HUES48 (cell line): Measurements from ENCODE around the gene AMBN.

ENCODE experiments used
- H3K27ac ChIP-seq: one replicate; pipeline ENCODE4 v1.7.0; 2013; ENCODE audit warnings: low read depth, low read length, inconsistent platforms
- H3K27me3 ChIP-seq: 2 replicates; pipeline ENCODE4 v1.6.1; 2013; ENCODE audit warnings: mild to moderate bottlenecking, low read length; ENCODE audit not compliant: control insufficient read depth, insufficient read depth
- H3K36me3 ChIP-seq: 2 replicates; pipeline ENCODE4 v1.6.1; 2013; ENCODE audit warnings: low read length; ENCODE audit not compliant: control insufficient read depth, insufficient read depth
- H3K4me1 ChIP-seq: 2 replicates; pipeline ENCODE4 v1.6.1; 2013; ENCODE audit warnings: mild to moderate bottlenecking, low read length; ENCODE audit not compliant: control insufficient read depth, insufficient read depth
- H3K4me3 ChIP-seq: 2 replicates; pipeline ENCODE4 v1.5.1; 2013; ENCODE audit warnings: mild to moderate bottlenecking, low read depth, low read length
- H3K9ac ChIP-seq: 2 replicates; pipeline ENCODE4 v1.6.1; 2013; ENCODE audit warnings: mild to moderate bottlenecking, low read depth, low read length, moderate library complexity
- H3K9me3 ChIP-seq: 2 replicates; pipeline ENCODE4 v1.6.1; 2013; ENCODE audit warnings: low read length; ENCODE audit not compliant: control insufficient read depth, insufficient read depth

The AMBN gene

GRCh38 chr4:70608324-70608723 is 16.3 kb downstream of the AMBN start:
- no peaks in the 10 kb centered on the region for H3K36me3 ChIP-seq
- H3K27ac ChIP-seq = no peak overlapping the region
- no peaks in the 10 kb centered on the region for H3K4me1 ChIP-seq
- H3K27me3 ChIP-seq = no peaks in the 10 kb centered on the region
- H3K9ac ChIP-seq = no peak overlapping the region
- H3K9me3 ChIP-seq = no peaks in the 10 kb centered on the region
- no peak overlapping the region for H3K4me3 ChIP-seq

- H3K9me3 ChIP-seq = no peaks in the 10 kb centered on the region
- H3K27me3 ChIP-seq = no peaks in the 10 kb centered on the region; the same call in 1 of the 2 replicates
- no peaks in the 10 kb centered on the region for H3K36me3 ChIP-seq
- no peak overlapping the region for H3K27ac ChIP-seq
- H3K9ac ChIP-seq = no peak overlapping the region
- H3K4me3 ChIP-seq = no peak overlapping the region
- H3K4me1 ChIP-seq = no peaks in the 10 kb centered on the region
Measured at GRCh38 chr4:70613306-70614183, 21.5 kb downstream of the AMBN start.

GRCh38 chr4:70614184-70614555 is 22.1 kb downstream of the AMBN start:
- Histone ChIP-seq H3K4me1 (no peaks in the 10 kb centered on the region), H3K9ac (no peak overlapping the region), H3K9me3 (no peaks in the 10 kb centered on the region), H3K27ac (no peak overlapping the region), H3K36me3 (no peaks in the 10 kb centered on the region), H3K27me3 (no peaks in the 10 kb centered on the region; the same call in 1 of the 2 replicates), H3K4me3 (no peak overlapping the region)

GRCh38 chr4:70619288-70619687 is 27.2 kb downstream of the AMBN start:
- H3K27ac ChIP-seq = no peak overlapping the region
- H3K9me3 ChIP-seq = no peaks in the 10 kb centered on the region
- no peaks in the 10 kb centered on the region for H3K4me1 ChIP-seq
- no peaks in the 10 kb centered on the region; the same call in 1 of the 2 replicates for H3K27me3 ChIP-seq
- H3K4me3 ChIP-seq = no peak overlapping the region
- H3K9ac ChIP-seq = no peak overlapping the region
- no peaks in the 10 kb centered on the region for H3K36me3 ChIP-seq

GRCh38 chr4:70619778-70620177 is 27.7 kb downstream of the AMBN start:
- Histone ChIP-seq H3K27ac (no peak overlapping the region), H3K4me3 (no peak overlapping the region), H3K9ac (no peak overlapping the region), H3K9me3 (no peaks in the 10 kb centered on the region), H3K36me3 (no peaks in the 10 kb centered on the region), H3K27me3 (no peaks in the 10 kb centered on the region; the same call in 1 of the 2 replicates), H3K4me1 (no peaks in the 10 kb centered on the region)

- Histone ChIP-seq H3K4me1 (no peaks in the 10 kb centered on the region), H3K27ac (no peak overlapping the region), H3K9ac (no peak overlapping the region), H3K27me3 (no peaks in the 10 kb centered on the region), H3K36me3 (no peaks in the 10 kb centered on the region), H3K9me3 (no peaks in the 10 kb centered on the region), H3K4me3 (no peak overlapping the region)
Measured at GRCh38 chr4:70623323-70623722, 31.3 kb downstream of the AMBN start.

GRCh38 chr4:70624226-70624793 is 32.3 kb downstream of the AMBN start:
- Histone ChIP-seq H3K4me3 (no peak overlapping the region), H3K36me3 (no peaks in the 10 kb centered on the region), H3K27me3 (no peaks in the 10 kb centered on the region), H3K9me3 (no peaks in the 10 kb centered on the region), H3K4me1 (no peaks in the 10 kb centered on the region), H3K9ac (no peak overlapping the region), H3K27ac (no peak overlapping the region)

GRCh38 chr4:70627620-70628019 is 35.6 kb downstream of the AMBN start:
- H3K27me3 ChIP-seq = no peaks in the 10 kb centered on the region
- H3K9me3 ChIP-seq = no peaks in the 10 kb centered on the region
- no peaks in the 10 kb centered on the region for H3K36me3 ChIP-seq
- H3K9ac ChIP-seq = no peak overlapping the region
- no peaks in the 10 kb centered on the region for H3K4me1 ChIP-seq
- H3K27ac ChIP-seq = no peak overlapping the region
- H3K4me3 ChIP-seq = no peak overlapping the region

GRCh38 chr4:70628444-70628843 is 36.4 kb downstream of the AMBN start, which contains the start of gene ENAM:
Gene ENAM, plus strand, starts transcription at chr4:70628744. Its CDS starts 757 bp downstream, at chr4:70629501.
- H3K4me3 ChIP-seq = no peak within 1 kb of the TSS
- no peaks in the 10 kb centered on the region for H3K9me3 ChIP-seq
- no peaks in the 10 kb centered on the region for H3K4me1 ChIP-seq
- no peaks in the 10 kb centered on the region for H3K27me3 ChIP-seq
- no peaks in the 10 kb centered on the region for H3K36me3 ChIP-seq
- no peak within 1 kb of the TSS for H3K27ac ChIP-seq
- H3K9ac ChIP-seq = no peak within 1 kb of the TSS

GRCh38 chr4:70629469-70630090 is 37.5 kb downstream of the AMBN start:
- Histone ChIP-seq H3K9me3 (no peaks in the 10 kb centered on the region), H3K4me1 (no peaks in the 10 kb centered on the region), H3K27ac (no peak overlapping the region), H3K27me3 (no peaks in the 10 kb centered on the region), H3K36me3 (no peaks in the 10 kb centered on the region), H3K4me3 (no peak overlapping the region), H3K9ac (no peak overlapping the region)

- Histone ChIP-seq H3K4me3 (no peak overlapping the region), H3K9ac (no peak overlapping the region), H3K36me3 (no peaks in the 10 kb centered on the region), H3K4me1 (no peaks in the 10 kb centered on the region), H3K27me3 (no peaks in the 10 kb centered on the region), H3K27ac (no peak overlapping the region), H3K9me3 (no peaks in the 10 kb centered on the region)
Measured at GRCh38 chr4:70630162-70630561, 38.1 kb downstream of the AMBN start.
